NOMO-1 (cell line): ENCODE measurements around the gene ALDH1A1.
"Not testable (repeated sequence)": the region's sequence is repeated elsewhere in the genome, so short reads cannot be mapped to it uniquely, and the experiment has no call there.

ENCODE experiments used
- DNase-seq, 2 experiments: peaks; one replicate each; lab custom pipeline; 2025; ENCODE audit not compliant: unreplicated experiment in 2 of 2; lab: John Stamatoyannopoulos, UW

The ALDH1A1 gene

GRCh38 chr9:72863456-72864094 is 89.3 kb downstream of the ALDH1A1 start:
- DNase-seq = no peak

- not testable (repeated sequence) for DNase-seq
These were observed 90.1 kb downstream of the ALDH1A1 start for GRCh38 chr9:72862788-72863187.

- DNase-seq = no peak
These were observed 94.6 kb downstream of the ALDH1A1 start for GRCh38 chr9:72858089-72858912.

- no peak for DNase-seq
These were observed 95.2 kb downstream of the ALDH1A1 start for GRCh38 chr9:72857624-72857996.

GRCh38 chr9:72856972-72857623 is 95.8 kb downstream of the ALDH1A1 start:
- peak in 1 of 2 experiments; percentile 14 for DNase-seq

- no peak for DNase-seq
These were observed 96.8 kb downstream of the ALDH1A1 start for GRCh38 chr9:72855890-72856523.

GRCh38 chr9:72855321-72855720 is 97.5 kb downstream of the ALDH1A1 start:
- DNase-seq = no peak
